OCI-LY3 (cell line): ENCODE measurements around the gene NDUFA8.

ENCODE experiments used
- H2AFZ ChIP-seq: fragments of 200-600, 300-600 bp; shearing (Covaris generic); 2 replicates; pipeline ENCODE4 v1.6.0; 2014; ENCODE audit warnings: antibody characterized with exemption, low read depth, low read length
- H3K27ac ChIP-seq: fragments of 200-600, 300-600 bp; sonication (generic); 2 replicates; pipeline ENCODE4 v1.5.1; 2014; ENCODE audit warnings: mild to moderate bottlenecking, low read length, moderate library complexity, mixed read lengths
- H3K27me3 ChIP-seq: fragments of 200-600, 300-600 bp; sonication (generic); 2 replicates; pipeline ENCODE4 v1.6.1; 2014; ENCODE audit warnings: low read depth, low read length, mixed read lengths
- H3K36me3 ChIP-seq: fragments of 200-600, 300-600 bp; sonication (generic); replicated peaks from 2 replicates; pipeline ENCODE3; 2014; ENCODE audit warnings: low read depth, low read length, mixed read lengths
- H3K4me1 ChIP-seq: fragments of 300-600, 200-600 bp; sonication (generic); 2 replicates; pipeline ENCODE4 v1.6.1; 2014; ENCODE audit warnings: low read length, mixed read lengths
- H3K4me2 ChIP-seq: fragments of 200-600, 300-600 bp; sonication (generic); 2 replicates; pipeline ENCODE4 v1.6.1; 2014; ENCODE audit warnings: low read length, mixed read lengths
- H3K4me3 ChIP-seq: fragments of 300-600, 200-600 bp; sonication (generic); 2 replicates; pipeline ENCODE4 v1.5.1; 2014; ENCODE audit warnings: antibody characterized with exemption, mild to moderate bottlenecking, low read length, moderate library complexity
- H3K79me2 ChIP-seq: fragments of 300-600, 200-600 bp; shearing (Covaris generic); 2 replicates; pipeline ENCODE4 v1.6.1; 2014; ENCODE audit warnings: mild to moderate bottlenecking, low read length, mixed read lengths
- H3K9ac ChIP-seq: fragments of 300-600, 200-600 bp; shearing (Covaris generic); 2 replicates; pipeline ENCODE4 v1.6.0; 2014; ENCODE audit warnings: mild to moderate bottlenecking, low read length, moderate library complexity
- H3K9me3 ChIP-seq: fragments of 200-600, 300-600 bp; shearing (Covaris generic); 2 replicates; pipeline ENCODE4 v1.6.1; 2014; ENCODE audit warnings: low read length, mixed read lengths; ENCODE audit not compliant: insufficient read depth
- H4K20me1 ChIP-seq: fragments of 200-600, 300-600 bp; sonication (generic); 2 replicates; pipeline ENCODE4 v1.6.1; 2016; ENCODE audit warnings: low read length, mixed read lengths; ENCODE audit not compliant: insufficient read depth
- EZH2phosphoT487 ChIP-seq: fragments of 200-600 bp; shearing (Covaris generic); IDR thresholded peaks from 2 replicates; pipeline ENCODE4 v1.6.1; 2018; ENCODE audit warnings: antibody characterized with exemption, mixed run types, low read depth
- TF ChIP-seq, protein P1 (sequence below): fragments of 200-600, 300-600 bp; sonication (generic); IDR thresholded peaks from 2 replicates; pipeline ENCODE4 v1.5.1; 2014; ENCODE audit warnings: antibody characterized with exemption, low read length, low read depth

The NDUFA8 gene

DNA sequence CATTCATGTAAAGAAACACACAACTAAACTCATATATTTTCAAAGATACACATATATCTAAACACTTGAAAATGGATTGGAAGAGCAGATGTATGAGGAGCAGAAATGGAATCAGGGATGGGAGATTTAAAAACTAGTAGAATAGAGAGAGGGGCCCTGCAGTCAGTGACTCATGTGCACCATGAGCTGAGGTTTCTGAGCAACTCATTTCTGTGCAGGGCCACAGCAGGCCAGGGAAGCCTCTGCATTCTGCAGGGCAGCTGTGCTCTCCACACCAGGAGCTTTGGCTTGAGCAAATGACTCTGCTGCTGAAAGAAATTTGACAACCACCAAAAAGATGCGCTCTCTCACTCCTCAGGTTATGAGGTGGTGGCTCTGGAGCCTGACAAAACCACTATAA lies 42.1 kb upstream of the NDUFA8 start:
- H3K9me3 ChIP-seq: no peaks in the 10 kb centered on the region
- peaks cover 11% of the 10 kb centered on the region for H3K27me3 ChIP-seq
- TF ChIP-seq, protein P1, sequence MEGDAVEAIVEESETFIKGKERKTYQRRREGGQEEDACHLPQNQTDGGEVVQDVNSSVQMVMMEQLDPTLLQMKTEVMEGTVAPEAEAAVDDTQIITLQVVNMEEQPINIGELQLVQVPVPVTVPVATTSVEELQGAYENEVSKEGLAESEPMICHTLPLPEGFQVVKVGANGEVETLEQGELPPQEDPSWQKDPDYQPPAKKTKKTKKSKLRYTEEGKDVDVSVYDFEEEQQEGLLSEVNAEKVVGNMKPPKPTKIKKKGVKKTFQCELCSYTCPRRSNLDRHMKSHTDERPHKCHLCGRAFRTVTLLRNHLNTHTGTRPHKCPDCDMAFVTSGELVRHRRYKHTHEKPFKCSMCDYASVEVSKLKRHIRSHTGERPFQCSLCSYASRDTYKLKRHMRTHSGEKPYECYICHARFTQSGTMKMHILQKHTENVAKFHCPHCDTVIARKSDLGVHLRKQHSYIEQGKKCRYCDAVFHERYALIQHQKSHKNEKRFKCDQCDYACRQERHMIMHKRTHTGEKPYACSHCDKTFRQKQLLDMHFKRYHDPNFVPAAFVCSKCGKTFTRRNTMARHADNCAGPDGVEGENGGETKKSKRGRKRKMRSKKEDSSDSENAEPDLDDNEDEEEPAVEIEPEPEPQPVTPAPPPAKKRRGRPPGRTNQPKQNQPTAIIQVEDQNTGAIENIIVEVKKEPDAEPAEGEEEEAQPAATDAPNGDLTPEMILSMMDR: no peak
- TF ChIP-seq EZH2phosphoT487: no peak
- H3K36me3 ChIP-seq: no peaks in the 10 kb centered on the region
- no peaks in the 10 kb centered on the region for H3K79me2 ChIP-seq
- peaks cover 17% of the 10 kb centered on the region for H3K4me1 ChIP-seq
- H3K4me2 ChIP-seq: no peak overlapping the region
- H4K20me1 ChIP-seq: no peaks in the 10 kb centered on the region
- H3K27ac ChIP-seq: no peak overlapping the region
- H3K9ac ChIP-seq: no peak overlapping the region
- no peak overlapping the region for H2AFZ ChIP-seq
- H3K4me3 ChIP-seq: no peak overlapping the region

DNA sequence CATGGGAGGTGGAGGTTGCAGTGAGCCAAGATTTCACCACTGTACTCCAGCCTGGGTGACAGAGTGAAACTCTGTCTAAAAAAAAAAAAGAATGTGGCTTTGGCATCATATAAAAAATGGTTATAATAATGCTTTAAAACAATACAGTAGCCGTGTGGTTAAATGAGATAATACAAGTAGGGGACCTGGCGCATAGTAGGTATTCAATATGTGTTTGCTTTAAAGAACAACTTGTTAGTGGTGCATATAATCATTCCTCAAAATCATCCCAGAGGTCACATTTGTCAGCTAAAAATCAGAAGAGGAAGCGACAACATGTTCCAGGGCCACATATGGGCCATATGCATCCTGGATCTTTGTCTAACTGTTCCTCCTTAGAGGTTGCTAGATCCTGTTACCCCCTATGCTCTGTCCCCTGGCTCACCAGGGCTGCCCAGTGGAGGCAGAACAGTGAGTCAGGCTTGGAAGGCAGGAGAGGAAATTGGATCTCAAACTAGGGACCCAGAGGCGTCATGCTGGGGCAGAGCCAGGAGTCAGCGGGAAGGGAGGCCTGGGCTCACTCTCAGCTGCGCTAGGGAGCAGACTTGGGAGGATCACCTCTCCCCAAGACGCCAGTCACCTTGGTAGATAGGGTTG lies 41.5 kb upstream of the NDUFA8 start:
- H3K27me3 ChIP-seq: peaks cover 8% of the 10 kb centered on the region; the same call in 1 of the 2 replicates
- peaks cover 18% of the 10 kb centered on the region for H3K4me1 ChIP-seq
- no peaks in the 10 kb centered on the region for H3K79me2 ChIP-seq
- no peak overlapping the region for H3K4me3 ChIP-seq
- no peak overlapping the region for H3K9ac ChIP-seq
- no peaks in the 10 kb centered on the region for H3K36me3 ChIP-seq
- H4K20me1 ChIP-seq: no peaks in the 10 kb centered on the region
- H3K4me2 ChIP-seq: no peak overlapping the region
- H3K27ac ChIP-seq: no peak overlapping the region
- TF ChIP-seq, protein P1: no peak
- TF ChIP-seq EZH2phosphoT487: no peak
- no peaks in the 10 kb centered on the region for H3K9me3 ChIP-seq
- no peak overlapping the region for H2AFZ ChIP-seq

DNA sequence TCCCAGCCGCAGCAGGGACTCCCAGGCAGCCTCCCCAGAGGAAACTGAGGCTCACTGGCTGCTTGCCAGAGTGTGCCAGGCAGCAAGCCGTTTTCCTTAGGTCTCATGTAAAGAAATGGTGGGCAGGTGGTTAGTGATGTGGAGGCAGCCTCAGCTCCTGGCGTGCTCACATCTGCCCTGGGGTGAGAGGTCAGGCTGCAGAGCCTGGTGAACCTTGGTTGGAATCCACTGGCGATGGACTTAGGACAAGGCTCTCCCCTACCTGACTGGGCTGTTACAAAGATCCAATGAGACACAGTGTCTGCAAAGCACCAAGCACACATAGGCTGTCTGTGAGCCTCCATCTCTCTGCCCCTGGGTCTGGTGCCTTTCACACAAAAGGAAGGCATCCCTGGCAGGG lies 38.3 kb upstream of the NDUFA8 start:
- Histone ChIP-seq H3K4me3 (peak overlapping the region; percentile 53), H3K4me2 (peak overlapping the region; percentile 71), H3K79me2 (no peaks in the 10 kb centered on the region), H3K9ac (no peak overlapping the region), H2AFZ (no peak overlapping the region), H3K36me3 (no peaks in the 10 kb centered on the region), H3K27me3 (peaks cover 14% of the 10 kb centered on the region; the same call in 1 of the 2 replicates), H3K27ac (0 out of 2 replicates have a peak overlapping the region, but pooled peaks have one; percentile 4), H3K9me3 (no peaks in the 10 kb centered on the region), H3K4me1 (peaks cover 18% of the 10 kb centered on the region), H4K20me1 (no peaks in the 10 kb centered on the region)
- no peak for TF ChIP-seq EZH2phosphoT487
- TF ChIP-seq, protein P1: no peak

DNA sequence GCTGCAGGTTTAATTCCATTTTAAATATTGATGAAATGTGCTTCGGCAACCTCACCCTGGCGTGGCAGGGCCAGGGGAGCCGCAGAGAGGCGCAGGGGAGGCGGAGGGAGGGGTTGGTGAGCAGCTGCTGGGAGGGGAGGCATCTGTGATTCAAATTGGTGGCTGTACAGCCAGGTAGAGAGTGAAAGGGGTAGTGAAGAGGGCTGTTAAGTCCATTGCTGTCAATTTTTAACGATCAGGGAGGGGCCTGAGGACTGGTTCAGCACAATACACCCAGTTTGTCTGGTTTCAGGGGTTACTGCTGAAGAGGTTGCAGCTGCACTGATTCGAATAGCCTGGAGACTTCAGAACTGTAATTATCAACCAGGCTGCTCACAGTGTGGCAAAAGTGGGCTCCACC lies 37.8 kb upstream of the NDUFA8 start:
- Histone ChIP-seq H2AFZ (0 out of 2 replicates have a peak overlapping the region, but pooled peaks have one; percentile 34), H3K4me2 (peak overlapping the region; percentile 71), H3K9ac (no peak overlapping the region), H3K79me2 (no peaks in the 10 kb centered on the region), H3K9me3 (no peaks in the 10 kb centered on the region), H3K4me3 (peak overlapping the region; percentile 53), H3K27ac (0 out of 2 replicates have a peak overlapping the region, but pooled peaks have one; percentile 4), H3K4me1 (peaks cover 18% of the 10 kb centered on the region), H3K36me3 (no peaks in the 10 kb centered on the region), H4K20me1 (no peaks in the 10 kb centered on the region), H3K27me3 (peaks cover 14% of the 10 kb centered on the region; the same call in 1 of the 2 replicates)
- TF ChIP-seq EZH2phosphoT487: no peak
- TF ChIP-seq, protein P1: peak; percentile 15; the same call in 1 of the 2 replicates
